Measurements from ENCODE around the gene MPI. TPM values are rescaled to one million over a fixed set of nuclear protein-coding genes. Genes with fewer than 3 reads are reported as not detected.

Gene MPI
- total and polyA plus RNA-seq, 2 of the 8 experiments (the other 6 are each of a cell fraction or from before 2014, with no cell fraction given), result 31.0 to 74.8 TPM

- DNase-seq (ENCODE audit: low read depth in 1 of 2, low spot score in 2 of 2), result no peak
- POLR2A ChIA-PET (ENCODE audit: partially characterized antibody), result interaction anchor here (1.0 to 2.3 kb wide), 3 partner anchors 13 to 49 kb away, joined by 3 to 6 read pairs (median 4); partner anchors contain the start of genes FAM219B and ULK3
- H4K20me1 ChIP-seq (replicated peaks in 1 of 2; ENCODE audit: control insufficient read depth in 1 of 2, insufficient read depth in 2 of 2, low read length in 2 of 2), result peaks cover 0 to 7% of the 10 kb centered on the region in 2 experiments
- H3K27ac ChIP-seq (ENCODE audit: low read depth, low read length), result no peak overlapping the region
- FAIRE-seq, result no peak
- H3K27me3 ChIP-seq (replicated peaks in 1 of 4; ENCODE audit: control insufficient read depth in 3 of 4, extremely low read depth in 1 of 4, insufficient read depth in 3 of 4, low read length in 3 of 4), result no peaks in the 10 kb centered on the region
- H2BK15ac ChIP-seq (ENCODE audit: low read length), result no peak overlapping the region
- H4K5ac ChIP-seq (ENCODE audit: insufficient read length, low read depth, low read length), result no peak overlapping the region
- CTCF ChIA-PET (ENCODE audit: partially characterized antibody), result interaction anchor here (0.8 to 4.9 kb wide), 8 partner anchors 11 to 87 kb away, joined by 3 to 24 read pairs (median 4); partner anchors contain the start of gene ULK3
- 88% methylated on average over 5 of the region's 5 CpGs; no CpG with 5 or more reads in 1 of the 2 experiments for WGBS, 2 experiments (ENCODE audit: extremely low coverage in 1 of 2, insufficient coverage in 1 of 2, insufficient read length in 1 of 2, insufficient replicate concordance in 2 of 2, low coverage in 1 of 2, low lambda C conversion rate in 2 of 2, missing lambda C conversion rate in 1 of 2)
- no peak overlapping the region for H2BK5ac ChIP-seq (ENCODE audit: low read depth, low read length)
- no peak overlapping the region for H2AFZ ChIP-seq (ENCODE audit: low read length)
- H3K79me1 ChIP-seq (ENCODE audit: low read depth, low read length), result peaks cover 6% of the 10 kb centered on the region
- TF ChIP-seq TAF7 (optimal IDR thresholded peaks at IDR 0.05; ENCODE audit: borderline replicate concordance, low read depth, low read length) (no peak), RBBP5 (IDR thresholded peaks at IDR 0.05; ENCODE audit: borderline replicate concordance, low read depth, low read length) (no peak), TEAD4 (IDR thresholded peaks at IDR 0.05; ENCODE audit: low read depth, low read length) (no peak), RFX5 (IDR thresholded peaks at IDR 0.05; ENCODE audit: borderline replicate concordance, low read depth, low read length) (no peak)
- no peak overlapping the region for H2BK12ac ChIP-seq (ENCODE audit: low read depth, low read length)
- peaks cover 0 to 4% of the 10 kb centered on the region in 2 experiments; a peak in 1 of 4 replicates for H3K79me2 ChIP-seq (ENCODE audit: control insufficient read depth in 1 of 2, insufficient read depth in 2 of 2, low read length in 2 of 2)
- peaks cover 0 to 1% (median 0%) of the 10 kb centered on the region in 4 experiments; a peak in 1 of 7 replicates for H3K4me1 ChIP-seq (replicated peaks in 1 of 4; ENCODE audit: control insufficient read depth in 3 of 4, insufficient read depth in 4 of 4, low read length in 3 of 4)
- H3K23ac ChIP-seq (ENCODE audit: insufficient read length), result no peak overlapping the region
- no peak overlapping the region for H4K91ac ChIP-seq (replicated peaks; ENCODE audit: insufficient read length, low read length)
- H3K9ac ChIP-seq (replicated peaks in 1 of 4; ENCODE audit: extremely low read depth in 1 of 4, low read depth in 3 of 4, low read length in 3 of 4), result no peak overlapping the region
- H3K18ac ChIP-seq (ENCODE audit: extremely low read depth, low read length), result no peak overlapping the region
- H2AK5ac ChIP-seq (ENCODE audit: low read depth, low read length), result no peak overlapping the region
- no peaks in the 10 kb centered on the region for H3K23me2 ChIP-seq (ENCODE audit: low read depth, low read length)
- H3K14ac ChIP-seq (ENCODE audit: insufficient read length), result no peak overlapping the region
- peaks cover 2 to 11% (median 7%) of the 10 kb centered on the region in 4 experiments; a peak in 6 of 8 replicates for H3K36me3 ChIP-seq (ENCODE audit: control insufficient read depth in 2 of 4, insufficient read depth in 4 of 4, low read length in 3 of 4)
- no peak overlapping the region for H3K4me3 ChIP-seq (ENCODE audit: extremely low read depth in 1 of 4, insufficient read depth in 2 of 4, low read depth in 3 of 4, low read length in 4 of 4)
- H3K4ac ChIP-seq (replicated peaks; ENCODE audit: insufficient read length, low read depth, low read length), result no peak overlapping the region
- H3K4me2 ChIP-seq (ENCODE audit: insufficient read depth in 1 of 2, low read depth in 2 of 2, low read length in 2 of 2), result no peak overlapping the region
- H2BK20ac ChIP-seq (ENCODE audit: low read length), result no peak overlapping the region
- H2BK120ac ChIP-seq (replicated peaks; ENCODE audit: low read depth, low read length), result no peak overlapping the region
- H4K8ac ChIP-seq (ENCODE audit: extremely low read depth, insufficient read depth, low read length), result no peak overlapping the region
- no peaks in the 10 kb centered on the region for H3K9me3 ChIP-seq (ENCODE audit: insufficient read depth in 2 of 2, low read depth in 1 of 2, low read length in 1 of 2)
- H3K56ac ChIP-seq (replicated peaks; ENCODE audit: insufficient read length, low read depth, low read length), result no peak overlapping the region
Measured at GRCh38 chr15:74857082-74857655, 32.7 kb upstream of the MPI start.
